HepG2 (cell line): ENCODE data around the gene OSGEPL1. TPM values are rescaled to one million over a fixed set of nuclear protein-coding genes. Genes with fewer than 3 reads are reported as not detected.

Experiments used
- CBX2 ChIP-seq, 2 experiments: fragments of 200-600 bp in 1 of 2; sonication (generic); formaldehyde crosslinking in 1 of 2; IDR thresholded peaks; 2 replicates each; pipeline versions ENCODE4 v1.7.0 to v1.8.1; 2018 to 2022; ENCODE audit warnings: low read depth in 2 of 2, low read length in 1 of 2, mild to moderate bottlenecking in 1 of 2, missing genetic modification reagents in 1 of 2
- DNMT1 ChIP-seq: sonication (generic); formaldehyde crosslinking; IDR thresholded peaks from 2 replicates; pipeline ENCODE4 v1.5.1; 2020; ENCODE audit warnings: mild to moderate bottlenecking, missing genetic modification reagents
- ELK4 ChIP-seq: sonication (generic); formaldehyde crosslinking; IDR thresholded peaks from 2 replicates; pipeline ENCODE4 v1.9.0; 2021; ENCODE audit warnings: missing genetic modification reagents, borderline replicate concordance
- FOXA1 ChIP-seq, 2 experiments: fragments of 450-650 bp in 1 of 2; sonication (generic) in 1 of 2; formaldehyde crosslinking in 1 of 2; IDR thresholded peaks; 2 replicates each; pipeline versions ENCODE4 v1.4.0 to v1.6.1; 2016 to 2020; ENCODE audit warnings: missing genetic modification reagents in 1 of 2
- GATAD2A ChIP-seq: IDR thresholded peaks from 2 replicates; pipeline ENCODE4 v1.6.1; 2016
- NFYC ChIP-seq: IDR thresholded peaks from 2 replicates; pipeline ENCODE4 v1.6.1; 2016; ENCODE audit warnings: missing genetic modification reagents, missing compliant biosample characterization
- PAF1 ChIP-seq: IDR thresholded peaks from 2 replicates; pipeline ENCODE4 v1.6.1; 2016; ENCODE audit warnings: missing genetic modification reagents, missing compliant biosample characterization
- PATZ1 ChIP-seq: sonication (generic); formaldehyde crosslinking; IDR thresholded peaks from 2 replicates; pipeline ENCODE4 v1.4.0; 2020; ENCODE audit warnings: missing genetic modification reagents
- SIX1 ChIP-seq: sonication (generic); formaldehyde crosslinking; IDR thresholded peaks from 2 replicates; pipeline ENCODE4 v1.4.0; 2020; ENCODE audit warnings: missing genetic modification reagents, borderline replicate concordance
- THYN1 ChIP-seq: sonication (generic); formaldehyde crosslinking; IDR thresholded peaks from 2 replicates; pipeline ENCODE4 v1.8.1; 2023; ENCODE audit warnings: low read depth, mild to moderate bottlenecking, moderate library complexity, missing genetic modification reagents, borderline replicate concordance
- ZBTB20 ChIP-seq: sonication (generic); formaldehyde crosslinking; IDR thresholded peaks from 2 replicates; pipeline ENCODE4 v1.8.1; 2023; ENCODE audit warnings: missing genetic modification reagents, low read depth, mild to moderate bottlenecking, borderline replicate concordance
- ZBTB26 ChIP-seq: IDR thresholded peaks from 2 replicates; pipeline ENCODE4 v1.6.1; 2016; ENCODE audit warnings: missing compliant biosample characterization, missing genetic modification reagents, borderline replicate concordance
- ZNF101 ChIP-seq: sonication (generic); formaldehyde crosslinking; IDR thresholded peaks from 2 replicates; pipeline ENCODE4 v1.4.0; 2020; ENCODE audit warnings: mild to moderate bottlenecking, low read depth, missing genetic modification reagents, borderline replicate concordance
- ZNF124 ChIP-seq: sonication (generic); formaldehyde crosslinking; IDR thresholded peaks from 2 replicates; pipeline ENCODE4 v1.4.0; 2020; ENCODE audit warnings: missing genetic modification reagents
- ZNF644 ChIP-seq: IDR thresholded peaks from 2 replicates; pipeline ENCODE4 v1.6.1; 2016; ENCODE audit warnings: low read depth
- ZNF7 ChIP-seq: IDR thresholded peaks from 2 replicates; pipeline ENCODE4 v1.6.1; 2016; ENCODE audit warnings: missing biosample characterization, missing genetic modification reagents
- ZNF713 ChIP-seq: sonication (generic); formaldehyde crosslinking; IDR thresholded peaks from 2 replicates; pipeline ENCODE4 v1.4.0; 2020; ENCODE audit warnings: mild to moderate bottlenecking, missing genetic modification reagents
- ZSCAN25 ChIP-seq: sonication (generic); formaldehyde crosslinking; IDR thresholded peaks from 2 replicates; pipeline ENCODE4 v1.8.0; 2022; ENCODE audit warnings: mild to moderate bottlenecking, missing genetic modification reagents
- ZSCAN5A ChIP-seq: sonication (generic); formaldehyde crosslinking; IDR thresholded peaks from 2 replicates; pipeline ENCODE4 v1.8.0; 2022; ENCODE audit warnings: mild to moderate bottlenecking, missing genetic modification reagents, borderline replicate concordance
- polyA plus RNA-seq, 8 experiments: library from polyadenylated mRNA; depleted of rRNA in 3 of 8; stranded (reverse) in 7 of 8; unstranded in 1 of 8; fragments of >200 nt; fragmentation: Illumina TruSeq in 4 of 8; extraction: Trizol in 4 of 8; gene quantifications; 2 replicates each; pipeline versions ENCODE4 v1.2.1 to v1.2.3, GENCODE V29; 2011 to 2016; ENCODE audit warnings: low read depth in 4 of 8, missing spikeins in 1 of 8, mixed read lengths in 1 of 8; ENCODE audit not compliant: insufficient read depth in 1 of 8
- total RNA-seq, 5 experiments: library from RNA; depleted of rRNA; stranded (reverse); fragments of >200 nt; fragmentation: Illumina TruSeq; extraction: Trizol; gene quantifications; 2 replicates each; pipeline ENCODE4 v1.2.3, GENCODE V29; 2016; ENCODE audit warnings: low read depth in 1 of 5

OSGEPL1 gene
- total and polyA plus RNA-seq, 2 of the 13 experiments (the other 11 are each of a cell fraction or from before 2014, with no cell fraction given), result 10.2 to 10.8 TPM

DNA sequence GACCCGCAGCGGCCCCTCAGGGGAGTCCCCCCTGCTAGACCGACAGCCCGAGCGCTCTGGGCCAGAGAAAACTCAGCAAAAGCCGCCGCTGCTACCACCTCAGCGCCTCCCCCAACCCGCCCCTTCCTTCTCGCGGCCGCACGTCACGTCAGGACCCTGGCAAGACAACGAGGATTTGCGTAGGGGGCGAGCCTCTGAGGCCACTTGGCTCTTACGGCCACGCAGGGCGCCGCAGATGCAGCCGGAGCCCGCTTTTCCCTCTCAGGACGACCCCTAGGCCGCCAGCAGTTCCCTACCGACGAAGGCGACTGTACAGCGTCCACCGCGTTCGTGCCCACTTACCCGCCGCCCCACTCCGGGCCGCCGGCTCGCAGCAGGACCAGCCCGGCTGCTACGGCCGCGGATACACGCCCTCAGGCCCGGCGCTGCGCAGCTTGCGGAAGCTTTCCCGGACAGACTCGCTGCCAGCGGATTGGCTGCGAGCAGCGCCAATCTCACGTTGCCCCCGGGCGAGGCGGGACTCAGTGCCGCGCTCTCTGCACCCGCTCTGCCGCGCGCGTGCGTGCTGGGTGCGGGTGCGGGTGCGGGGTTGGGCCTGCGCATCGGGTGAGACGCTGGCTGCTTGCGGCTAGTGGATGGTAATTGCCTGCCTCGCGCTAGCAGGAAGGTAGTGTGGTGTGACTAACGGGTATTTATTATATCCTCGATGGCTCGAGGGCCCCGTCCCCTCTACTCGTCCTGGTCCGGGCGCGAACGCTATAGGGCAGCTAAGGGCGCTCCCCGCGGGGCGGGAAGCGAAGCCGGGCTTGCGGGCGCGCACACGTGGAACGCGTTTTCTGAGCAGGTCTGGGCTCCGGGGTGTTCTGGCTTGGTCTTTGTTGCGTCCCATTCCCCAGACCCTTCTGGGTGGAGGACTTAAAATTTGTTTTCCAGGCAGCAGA, 21.6 kb upstream of the OSGEPL1 start, which contains the start of the genes ORMDL1 and PMS1 (continued):
- peak; percentile 89 for TF ChIP-seq ZSCAN25 (CRISPR knock-in tag)
- 0 out of 2 replicates have a peak, but pooled peaks have one; percentile 92 for TF ChIP-seq THYN1 (CRISPR knock-in tag)
- peak; percentile 98 for TF ChIP-seq NFYC (CRISPR knock-in tag)
- TF ChIP-seq PAF1, result no peak
- peak; percentile 25 for TF ChIP-seq GATAD2A (CRISPR knock-in tag)
- 0 out of 2 replicates have a peak, but pooled peaks have one; percentile 32 for TF ChIP-seq ZNF713 (CRISPR knock-in tag)
- TF ChIP-seq ZNF101 (CRISPR knock-in tag), result no peak
- peak; percentile 24; the same call in 1 of the 2 replicates for TF ChIP-seq PATZ1 (CRISPR knock-in tag)
- TF ChIP-seq ZBTB26 (CRISPR knock-in tag), result no peak; the same call in none of the 2 replicates
- TF ChIP-seq ZBTB20 (CRISPR knock-in tag), result peak; percentile 86
- TF ChIP-seq ZSCAN5A (CRISPR knock-in tag), result peak; percentile 92
- peak; percentile 9; the same call in 1 of the 2 replicates for TF ChIP-seq SIX1 (CRISPR knock-in tag)
- TF ChIP-seq ZNF7 (CRISPR knock-in tag), result no peak
- no peak for TF ChIP-seq CBX2 (IDR thresholded peaks at IDR 0.05; ENCODE audit: low read depth, low read length)
- no peak for TF ChIP-seq CBX2 (CRISPR knock-in tag; IDR thresholded peaks at IDR 0.05; ENCODE audit: low read depth)
- TF ChIP-seq FOXA1 (IDR thresholded peaks at IDR 0.05), result no peak
- TF ChIP-seq FOXA1 (CRISPR knock-in tag; IDR thresholded peaks at IDR 0.05), result peak; percentile 47
- TF ChIP-seq DNMT1 (CRISPR knock-in tag), result peak; percentile 68; the same call in 1 of the 2 replicates
- TF ChIP-seq ZNF644 (CRISPR knock-in tag), result no peak
- no peak for TF ChIP-seq ELK4 (CRISPR knock-in tag)
- TF ChIP-seq ZNF124 (CRISPR knock-in tag), result peak; percentile 86
